Measurements from ENCODE around the gene JAML. TPM values are rescaled to one million over a fixed set of nuclear protein-coding genes. Genes with fewer than 3 reads are reported as not detected.
A peak's percentile ranks its signal among the peaks of the same experiment; 100 is the strongest.

The JAML gene
- total RNA-seq, 1 donor = not detected

GRCh38 chr11:118265954-118266353, 41.1 kb upstream of the JAML start:
- no peak overlapping the region for H2AFZ ChIP-seq (ENCODE audit: low read length)
- H3K36me3 ChIP-seq (ENCODE audit: insufficient read depth, low read length) = no peaks in the 10 kb centered on the region
- DNase-seq (ENCODE audit: insufficient read length, low spot score, missing footprints) = no peak
- no peaks in the 10 kb centered on the region for H3K9me3 ChIP-seq (ENCODE audit: low read depth, low read length)
- no peaks in the 10 kb centered on the region for H4K20me1 ChIP-seq (ENCODE audit: insufficient read depth, low read length)
- no peak overlapping the region for H3K4me3 ChIP-seq (ENCODE audit: insufficient read depth, low read length)
- H3K4me1 ChIP-seq (ENCODE audit: insufficient read depth, low read length) = no peaks in the 10 kb centered on the region
- TF ChIP-seq, protein P1, sequence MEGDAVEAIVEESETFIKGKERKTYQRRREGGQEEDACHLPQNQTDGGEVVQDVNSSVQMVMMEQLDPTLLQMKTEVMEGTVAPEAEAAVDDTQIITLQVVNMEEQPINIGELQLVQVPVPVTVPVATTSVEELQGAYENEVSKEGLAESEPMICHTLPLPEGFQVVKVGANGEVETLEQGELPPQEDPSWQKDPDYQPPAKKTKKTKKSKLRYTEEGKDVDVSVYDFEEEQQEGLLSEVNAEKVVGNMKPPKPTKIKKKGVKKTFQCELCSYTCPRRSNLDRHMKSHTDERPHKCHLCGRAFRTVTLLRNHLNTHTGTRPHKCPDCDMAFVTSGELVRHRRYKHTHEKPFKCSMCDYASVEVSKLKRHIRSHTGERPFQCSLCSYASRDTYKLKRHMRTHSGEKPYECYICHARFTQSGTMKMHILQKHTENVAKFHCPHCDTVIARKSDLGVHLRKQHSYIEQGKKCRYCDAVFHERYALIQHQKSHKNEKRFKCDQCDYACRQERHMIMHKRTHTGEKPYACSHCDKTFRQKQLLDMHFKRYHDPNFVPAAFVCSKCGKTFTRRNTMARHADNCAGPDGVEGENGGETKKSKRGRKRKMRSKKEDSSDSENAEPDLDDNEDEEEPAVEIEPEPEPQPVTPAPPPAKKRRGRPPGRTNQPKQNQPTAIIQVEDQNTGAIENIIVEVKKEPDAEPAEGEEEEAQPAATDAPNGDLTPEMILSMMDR (IDR thresholded peaks at IDR 0.05; ENCODE audit: extremely low read depth, low read depth, low read length) = no peak
- H3K79me2 ChIP-seq (ENCODE audit: insufficient read depth, low read length) = no peaks in the 10 kb centered on the region
- no peak overlapping the region for H3K4me2 ChIP-seq (ENCODE audit: insufficient read depth, low read length)
- peaks cover 59% of the 10 kb centered on the region for H3K27me3 ChIP-seq (ENCODE audit: insufficient read depth, low read length)
- no peak overlapping the region for H3K27ac ChIP-seq (ENCODE audit: low read depth, low read length)

DNA sequence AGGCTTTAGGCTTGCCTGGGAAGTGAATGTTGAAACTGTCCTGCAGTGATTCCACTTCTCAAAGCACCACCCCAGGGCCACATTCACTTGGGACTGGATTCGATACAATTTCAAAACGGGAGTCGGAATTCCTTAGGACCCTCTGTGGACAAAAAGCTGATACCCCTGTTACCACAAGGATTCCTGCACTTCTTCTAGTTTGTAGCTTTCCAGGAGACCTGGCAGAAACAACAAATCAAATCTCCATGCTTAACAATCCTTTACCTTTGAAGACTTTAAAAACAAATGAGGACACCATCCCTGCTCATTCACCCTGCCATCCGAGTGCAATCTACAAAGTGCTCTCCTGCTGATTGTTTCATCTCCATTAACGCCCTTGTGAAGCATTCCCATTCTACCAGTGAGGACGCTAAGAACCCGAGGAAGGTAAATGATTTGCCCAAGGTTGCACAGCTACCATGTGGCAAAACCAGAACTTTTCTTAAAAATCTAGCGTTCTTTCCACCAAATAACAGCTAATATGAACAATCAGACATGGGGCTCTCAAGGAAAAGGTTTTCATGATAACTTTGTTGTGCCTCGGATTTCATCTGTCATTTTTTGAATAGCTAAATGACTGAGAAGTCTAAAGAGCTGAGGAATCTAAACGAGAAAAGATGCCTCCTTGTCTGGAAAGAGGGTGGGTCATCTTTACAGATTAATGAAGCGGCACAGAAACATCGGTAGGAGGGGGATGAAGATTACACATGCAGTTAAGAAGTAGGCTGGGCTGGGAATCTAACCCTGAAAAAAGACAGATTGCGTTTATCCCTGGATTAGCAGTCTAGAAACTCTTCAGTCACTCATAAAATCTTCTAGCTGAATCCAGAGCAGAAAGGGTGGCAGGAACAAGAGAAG, 40.0 kb upstream of the JAML start:
- H3K4me1 ChIP-seq (ENCODE audit: insufficient read depth, low read length) = no peaks in the 10 kb centered on the region
- H3K27me3 ChIP-seq (ENCODE audit: insufficient read depth, low read length) = peaks cover 59% of the 10 kb centered on the region
- H3K4me3 ChIP-seq (ENCODE audit: insufficient read depth, low read length) = no peak overlapping the region
- no peak overlapping the region for H3K27ac ChIP-seq (ENCODE audit: low read depth, low read length)
- H3K9me3 ChIP-seq (ENCODE audit: low read depth, low read length) = no peaks in the 10 kb centered on the region
- no peaks in the 10 kb centered on the region for H3K79me2 ChIP-seq (ENCODE audit: insufficient read depth, low read length)
- no peaks in the 10 kb centered on the region for H4K20me1 ChIP-seq (ENCODE audit: insufficient read depth, low read length)
- no peak overlapping the region for H2AFZ ChIP-seq (ENCODE audit: low read length)
- H3K4me2 ChIP-seq (ENCODE audit: insufficient read depth, low read length) = peak overlapping the region; percentile 20
- TF ChIP-seq, protein P1 (IDR thresholded peaks at IDR 0.05; ENCODE audit: extremely low read depth, low read depth, low read length) = no peak
- DNase-seq (ENCODE audit: insufficient read length, low spot score, missing footprints) = no peak
- no peaks in the 10 kb centered on the region for H3K36me3 ChIP-seq (ENCODE audit: insufficient read depth, low read length)

- Histone ChIP-seq H3K4me3 (ENCODE audit: insufficient read depth, low read length) (peak within 1 kb of the TSS; percentile 3), H3K27ac (ENCODE audit: low read depth, low read length) (no peak within 1 kb of the TSS), H3K4me1 (ENCODE audit: insufficient read depth, low read length) (no peaks in the 10 kb centered on the region), H3K36me3 (ENCODE audit: insufficient read depth, low read length) (no peaks in the 10 kb centered on the region), H3K9me3 (ENCODE audit: low read depth, low read length) (no peaks in the 10 kb centered on the region), H3K4me2 (ENCODE audit: insufficient read depth, low read length) (peak within 1 kb of the TSS; percentile 20), H4K20me1 (ENCODE audit: insufficient read depth, low read length) (no peaks in the 10 kb centered on the region), H3K79me2 (ENCODE audit: insufficient read depth, low read length) (no peaks in the 10 kb centered on the region), H2AFZ (ENCODE audit: low read length) (peak within 1 kb of the TSS; percentile 44), H3K27me3 (ENCODE audit: insufficient read depth, low read length) (peaks cover 59% of the 10 kb centered on the region)
- TF ChIP-seq, protein P1 (IDR thresholded peaks at IDR 0.05; ENCODE audit: extremely low read depth, low read depth, low read length) = no peak
- no peak for DNase-seq (ENCODE audit: insufficient read length, low spot score, missing footprints)
Observed at GRCh38 chr11:118263695-118264568, 39.1 kb upstream of the JAML start, which contains the start of gene MPZL2. TSS of gene MPZL2 (minus strand) at chr11:118264297. CDS start at chr11:118264153, 144 bp downstream.

All from osteoblast (primary cell).